ENCODE data around the gene CDK17. TPM values are rescaled to one million over a fixed set of nuclear protein-coding genes. Genes with fewer than 3 reads are reported as not detected.

The CDK17 gene
- total and polyA plus RNA-seq, 2 experiments from 2014 or later: 21.7 to 34.7 TPM

DNA sequence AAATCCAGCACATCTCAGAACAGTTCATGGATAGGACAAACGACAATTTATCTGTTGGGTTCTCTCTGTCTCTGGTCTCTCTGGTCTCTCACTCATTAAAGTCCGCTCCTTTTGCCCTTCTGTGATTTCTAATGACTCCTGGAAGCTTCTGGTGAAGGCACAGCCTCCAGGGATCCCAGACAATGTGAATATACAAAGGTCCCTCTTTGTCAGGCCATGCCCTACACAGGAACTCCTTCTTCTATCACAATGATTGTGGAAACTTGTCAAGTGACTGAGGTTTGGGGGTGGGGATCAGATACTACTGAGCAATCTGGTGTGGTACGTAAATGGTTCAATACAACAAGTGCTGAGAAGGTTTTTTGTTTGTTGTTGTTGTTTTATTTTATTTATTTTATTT lies 42.7 kb upstream of the CDK17 start:
- Histone ChIP-seq H3K9me3 (ENCODE audit: low read depth) (no peaks in the 10 kb centered on the region), H3K27ac (no peak overlapping the region), H3K4me3 (no peak overlapping the region), H3K27me3 (no peaks in the 10 kb centered on the region), H3K36me3 (no peaks in the 10 kb centered on the region), H3K4me1 (ENCODE audit: low read depth) (no peaks in the 10 kb centered on the region)
- no peak for DNase-seq (ENCODE audit: low read depth in 1 of 2, low spot score in 1 of 2)
- TF ChIP-seq, protein P1, sequence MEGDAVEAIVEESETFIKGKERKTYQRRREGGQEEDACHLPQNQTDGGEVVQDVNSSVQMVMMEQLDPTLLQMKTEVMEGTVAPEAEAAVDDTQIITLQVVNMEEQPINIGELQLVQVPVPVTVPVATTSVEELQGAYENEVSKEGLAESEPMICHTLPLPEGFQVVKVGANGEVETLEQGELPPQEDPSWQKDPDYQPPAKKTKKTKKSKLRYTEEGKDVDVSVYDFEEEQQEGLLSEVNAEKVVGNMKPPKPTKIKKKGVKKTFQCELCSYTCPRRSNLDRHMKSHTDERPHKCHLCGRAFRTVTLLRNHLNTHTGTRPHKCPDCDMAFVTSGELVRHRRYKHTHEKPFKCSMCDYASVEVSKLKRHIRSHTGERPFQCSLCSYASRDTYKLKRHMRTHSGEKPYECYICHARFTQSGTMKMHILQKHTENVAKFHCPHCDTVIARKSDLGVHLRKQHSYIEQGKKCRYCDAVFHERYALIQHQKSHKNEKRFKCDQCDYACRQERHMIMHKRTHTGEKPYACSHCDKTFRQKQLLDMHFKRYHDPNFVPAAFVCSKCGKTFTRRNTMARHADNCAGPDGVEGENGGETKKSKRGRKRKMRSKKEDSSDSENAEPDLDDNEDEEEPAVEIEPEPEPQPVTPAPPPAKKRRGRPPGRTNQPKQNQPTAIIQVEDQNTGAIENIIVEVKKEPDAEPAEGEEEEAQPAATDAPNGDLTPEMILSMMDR (IDR thresholded peaks at IDR 0.05; ENCODE audit: low read depth, low read length): no peak

DNA sequence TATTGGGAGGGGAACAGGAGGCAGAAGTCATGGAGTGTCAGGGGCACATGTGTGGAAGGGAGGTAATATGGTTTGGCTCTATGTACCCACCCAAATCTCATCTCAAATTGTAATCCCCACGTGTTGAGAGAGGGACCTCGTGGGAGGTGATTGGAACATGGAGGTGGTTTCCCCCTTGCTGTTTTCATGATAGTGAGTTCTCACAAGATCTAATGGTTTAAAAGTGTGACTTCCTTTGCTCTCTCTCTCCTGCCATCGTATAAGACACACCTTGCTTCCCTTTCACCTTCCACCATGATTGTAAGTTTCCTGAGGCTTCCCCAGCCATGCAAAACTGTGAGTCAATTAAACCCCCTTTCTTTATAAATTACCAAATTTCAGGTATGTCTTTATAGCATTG lies 41.6 kb upstream of the CDK17 start:
- Histone ChIP-seq H3K4me1 (ENCODE audit: low read depth) (no peaks in the 10 kb centered on the region), H3K9me3 (ENCODE audit: low read depth) (no peaks in the 10 kb centered on the region), H3K27me3 (no peaks in the 10 kb centered on the region), H3K27ac (no peak overlapping the region), H3K4me3 (no peak overlapping the region), H3K36me3 (no peaks in the 10 kb centered on the region)
- TF ChIP-seq, protein P1 (IDR thresholded peaks at IDR 0.05; ENCODE audit: low read depth, low read length): no peak
- no peak for DNase-seq (ENCODE audit: low read depth in 1 of 2, low spot score in 1 of 2)

DNA sequence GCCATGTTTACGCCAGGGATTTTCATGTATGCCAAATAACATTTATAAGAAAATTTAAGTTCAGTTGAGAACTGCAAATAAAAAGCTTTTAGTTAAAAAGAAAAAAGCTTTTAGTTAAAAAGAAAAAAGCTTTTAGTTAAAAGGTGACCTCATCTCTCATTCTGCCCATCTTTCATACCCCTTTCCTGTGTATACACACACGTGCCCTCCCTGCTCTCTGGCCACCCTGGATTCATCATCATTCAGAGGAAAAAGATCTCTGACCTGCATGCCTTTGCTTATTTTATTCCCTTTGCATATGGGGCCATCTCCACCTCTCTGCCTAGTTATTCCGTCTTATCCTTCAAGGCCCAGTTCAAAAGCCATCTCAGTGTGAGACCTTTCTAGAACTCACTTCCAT lies 38.1 kb upstream of the CDK17 start:
- no peak overlapping the region for H3K27ac ChIP-seq
- H3K9me3 ChIP-seq (ENCODE audit: low read depth): no peaks in the 10 kb centered on the region
- no peak overlapping the region for H3K4me3 ChIP-seq
- H3K27me3 ChIP-seq: no peaks in the 10 kb centered on the region
- no peak for DNase-seq (ENCODE audit: low read depth in 1 of 2, low spot score in 1 of 2)
- TF ChIP-seq, protein P1 (IDR thresholded peaks at IDR 0.05; ENCODE audit: low read depth, low read length): no peak
- H3K4me1 ChIP-seq (ENCODE audit: low read depth): no peaks in the 10 kb centered on the region
- no peaks in the 10 kb centered on the region for H3K36me3 ChIP-seq

DNA sequence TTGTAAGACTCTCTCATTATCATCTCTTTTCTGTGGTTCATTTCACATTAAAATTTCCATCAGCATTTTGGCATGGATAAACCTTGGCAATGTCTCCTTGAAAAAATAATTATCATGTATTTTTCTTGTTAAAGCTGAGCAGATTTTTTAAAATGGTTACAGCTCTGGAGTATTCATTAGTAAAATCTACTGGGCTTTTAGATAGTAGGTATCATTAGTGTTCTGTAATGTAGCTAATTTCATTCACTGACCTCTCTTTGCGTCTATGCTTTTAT lies 36.9 kb upstream of the CDK17 start:
- no peak for DNase-seq (ENCODE audit: low read depth in 1 of 2, low spot score in 1 of 2)
- H3K36me3 ChIP-seq: no peaks in the 10 kb centered on the region
- no peak overlapping the region for H3K4me3 ChIP-seq
- H3K9me3 ChIP-seq (ENCODE audit: low read depth): no peaks in the 10 kb centered on the region
- TF ChIP-seq, protein P1 (IDR thresholded peaks at IDR 0.05; ENCODE audit: low read depth, low read length): no peak
- no peak overlapping the region for H3K27ac ChIP-seq
- H3K4me1 ChIP-seq (ENCODE audit: low read depth): no peaks in the 10 kb centered on the region
- H3K27me3 ChIP-seq: no peaks in the 10 kb centered on the region

DNA sequence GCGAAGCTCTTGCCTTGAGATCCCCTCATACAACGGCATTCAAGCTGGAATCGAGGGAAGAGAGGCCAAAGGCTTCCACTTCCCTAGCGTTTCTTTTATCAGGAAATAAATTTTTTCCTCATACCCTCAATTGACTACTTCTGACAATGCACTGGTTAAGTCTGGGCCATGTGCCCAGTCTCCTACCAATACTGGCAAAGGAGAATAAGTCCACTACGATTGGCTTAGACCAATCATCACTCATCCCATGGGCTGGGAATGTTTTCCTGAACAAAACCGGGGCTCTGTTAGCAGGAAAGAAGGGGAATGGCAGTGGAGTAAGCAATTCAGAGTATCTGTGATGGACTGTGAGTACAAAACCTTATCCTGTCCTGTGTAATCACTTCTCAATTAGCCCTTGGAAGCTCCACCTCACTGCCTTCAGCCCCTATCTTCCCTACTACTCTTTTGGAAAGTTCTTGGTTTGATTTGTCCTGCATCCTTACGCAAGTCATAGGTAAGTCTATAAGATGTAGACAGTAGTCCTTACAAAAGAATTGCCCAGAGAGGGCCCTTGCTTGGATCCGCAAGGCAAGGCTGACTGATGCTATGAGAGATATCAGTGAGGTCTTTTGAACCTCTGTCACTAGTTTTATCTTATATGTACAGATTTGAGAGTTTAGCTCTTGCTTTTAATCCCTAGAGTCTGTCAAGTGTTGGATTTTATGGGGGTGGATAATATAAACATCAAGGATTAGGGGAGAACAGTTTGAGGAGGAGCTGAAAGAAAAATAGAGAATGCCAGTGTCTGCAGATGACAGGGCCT lies 36.3 kb upstream of the CDK17 start:
- no peaks in the 10 kb centered on the region for H3K36me3 ChIP-seq
- no peaks in the 10 kb centered on the region for H3K9me3 ChIP-seq (ENCODE audit: low read depth)
- no peaks in the 10 kb centered on the region for H3K4me1 ChIP-seq (ENCODE audit: low read depth)
- H3K27ac ChIP-seq: no peak overlapping the region
- H3K4me3 ChIP-seq: no peak overlapping the region
- no peaks in the 10 kb centered on the region for H3K27me3 ChIP-seq
- no peak for DNase-seq (ENCODE audit: low read depth in 1 of 2, low spot score in 1 of 2)
- TF ChIP-seq, protein P1 (IDR thresholded peaks at IDR 0.05; ENCODE audit: low read depth, low read length): no peak
